Endothelial cell of umbilical vein (primary cell): ENCODE measurements around the gene PIK3AP1. TPM values are rescaled to one million over a fixed set of nuclear protein-coding genes. Genes with fewer than 3 reads are reported as not detected.
"Not testable (repeated sequence)": the region's sequence is repeated elsewhere in the genome, so short reads cannot be mapped to it uniquely, and the experiment has no call there.

Source experiments
- BruUV-seq: library from RNA; stranded (reverse); fragments of 400-500 nt; replicated peaks from 2 replicates; lab custom pipeline; 2021; lab: Mats Ljungman, UMichigan
- CTCF ChIA-PET: fragments of 300-600, 350-600 bp; sonication (Branson Sonifier 250); formaldehyde crosslinking; loops from one replicate; lab custom pipeline; 2021; ENCODE audit warnings: antibody characterized with exemption, inconsistent platforms; lab: Charles Lee
- POLR2A ChIA-PET: fragments of 300-600, 350-600 bp; sonication (Branson Sonifier 250); formaldehyde crosslinking; loops from one replicate; lab custom pipeline; 2021; ENCODE audit warnings: antibody characterized with exemption, inconsistent platforms; lab: Charles Lee
- DNase-seq: peaks from one replicate; pipeline ENCODE4 v3.0.0-alpha.2; 2011; ENCODE audit warnings: low read depth, low spot score
- FAIRE-seq: peaks from 2 replicates; lab custom pipeline; 2011; peaks lifted over from hg19 to GRCh38; lab: Jason Lieb, UNC
- H2AFZ ChIP-seq: 2 replicates; pipeline ENCODE4 v1.6.0; 2012; ENCODE audit warnings: low read depth, low read length, control low read depth, inconsistent platforms
- H3K27ac ChIP-seq: 2 replicates; pipeline ENCODE4 v1.5.1; 2011; ENCODE audit warnings: low read depth, mild to moderate bottlenecking, control low read depth, low read length, moderate library complexity; ENCODE audit not compliant: insufficient read depth
- H3K27me3 ChIP-seq, 2 experiments: 2 replicates each; pipeline versions ENCODE4 v1.6.0 to v1.6.1; 2011; ENCODE audit warnings: low read length in 2 of 2, mixed read lengths in 1 of 2; ENCODE audit not compliant: control insufficient read depth in 2 of 2, insufficient read depth in 2 of 2
- H3K36me3 ChIP-seq, 2 experiments: 2 replicates in 1 of 2; 3 replicates in 1 of 2; pipeline ENCODE4 v1.5.1; 2011; ENCODE audit warnings: low read length in 2 of 2, mild to moderate bottlenecking in 1 of 2, moderate library complexity in 1 of 2; ENCODE audit not compliant: control insufficient read depth in 2 of 2, insufficient read depth in 2 of 2; ENCODE audit errors: extremely low read depth in 1 of 2
- H3K4me1 ChIP-seq: 3 replicates; pipeline ENCODE4 v1.5.1; 2011; ENCODE audit warnings: mild to moderate bottlenecking, low read length; ENCODE audit not compliant: control insufficient read depth, insufficient read depth; ENCODE audit errors: extremely low read depth
- H3K4me2 ChIP-seq: 2 replicates; pipeline ENCODE4 v1.6.1; 2011; ENCODE audit warnings: low read length, control low read depth, mixed read lengths; ENCODE audit not compliant: insufficient read depth
- H3K4me3 ChIP-seq, 3 experiments: fragments of 200-600 bp in 1 of 3; sonication (generic), shearing (Covaris generic) in 1 of 3; replicated peaks in 1 of 3; 2 replicates each; pipeline ENCODE4 v1.5.1; 2011 to 2016; ENCODE audit warnings: control low read depth in 3 of 3, low read length in 3 of 3, mild to moderate bottlenecking in 2 of 3, inconsistent platforms in 1 of 3, low read depth in 1 of 3, moderate library complexity in 1 of 3; ENCODE audit not compliant: insufficient read depth in 1 of 3
- H3K79me2 ChIP-seq: 2 replicates; pipeline ENCODE4 v1.6.0; 2012; ENCODE audit warnings: low read length, inconsistent platforms; ENCODE audit not compliant: control insufficient read depth, insufficient read depth
- H3K9ac ChIP-seq: replicated peaks from 2 replicates; pipeline ENCODE3; 2011; ENCODE audit warnings: low read length, control low read depth; ENCODE audit not compliant: insufficient read depth; ENCODE audit errors: extremely low read depth
- H3K9me1 ChIP-seq: replicated peaks from 3 replicates; pipeline ENCODE4 v1.6.0; 2011; ENCODE audit warnings: mild to moderate bottlenecking, low read length; ENCODE audit not compliant: control insufficient read depth, insufficient read depth; ENCODE audit errors: extremely low read depth
- H3K9me3 ChIP-seq: replicated peaks from 2 replicates; pipeline ENCODE4 v1.5.1; 2012; ENCODE audit warnings: low read length, inconsistent platforms; ENCODE audit not compliant: control insufficient read depth, insufficient read depth
- H4K20me1 ChIP-seq: replicated peaks from 2 replicates; pipeline ENCODE3; 2011; ENCODE audit warnings: mild to moderate bottlenecking, low read length; ENCODE audit not compliant: control insufficient read depth, insufficient read depth; ENCODE audit errors: extremely low read depth
- CTCF ChIP-seq, 2 donors: IDR thresholded peaks; 1 replicate in 1 of 2; 2 replicates in 1 of 2; pipeline ENCODE4 v1.5.1; 2011; ENCODE audit warnings: low read length in 2 of 2, mild to moderate bottlenecking in 2 of 2, moderate library complexity in 2 of 2, control low read depth in 1 of 2, inconsistent platforms in 1 of 2, low read depth in 1 of 2; ENCODE audit not compliant: insufficient read depth in 1 of 2; ENCODE audit errors: extremely low read depth in 1 of 2
- EZH2 ChIP-seq: IDR thresholded peaks from 2 replicates; pipeline ENCODE4 v1.6.1; 2012; ENCODE audit warnings: borderline replicate concordance, low read depth, mild to moderate bottlenecking, moderate library complexity, low read length, inconsistent platforms; ENCODE audit not compliant: severe bottlenecking
- GATA2 ChIP-seq: IDR thresholded peaks from 2 replicates; pipeline ENCODE4 v1.7.0; 2011; ENCODE audit warnings: low read depth, mild to moderate bottlenecking, moderate library complexity, mixed read lengths, low read length; ENCODE audit not compliant: insufficient read length, insufficient read depth
- MYC ChIP-seq: IDR thresholded peaks from one replicate; pipeline ENCODE4 v1.6.1; 2011; ENCODE audit warnings: mild to moderate bottlenecking, low read depth, low read length
- POLR2A ChIP-seq: IDR thresholded peaks from 2 replicates; pipeline ENCODE4 v1.6.1; 2012; ENCODE audit warnings: low read depth, mild to moderate bottlenecking, control low read depth, low read length
- dilution Hi-C: fragments of 300-500 bp; cut with MboI; formaldehyde crosslinking; loops from one replicate; pipeline ENCODE4 v1.15.0; 2019; ENCODE audit warnings: low sequenced_read_pairs; ENCODE audit not compliant: extremely low pct_ligation_motif_present
- intact Hi-C: fragments of 100-400 bp; cut with micrococcal nuclease; formaldehyde crosslinking; loops from one replicate; pipeline ENCODE4 v1.10.0; 2022
- polyA plus RNA-seq, 4 experiments: library from polyadenylated mRNA; depleted of rRNA in 3 of 4; stranded (reverse) in 3 of 4; unstranded in 1 of 4; fragments of >200 nt; gene quantifications; 2 replicates each; pipeline versions ENCODE4 v1.2.1 to v1.2.3, GENCODE V29; 2011 to 2012; ENCODE audit warnings: missing spikeins in 1 of 4
- total RNA-seq: library from RNA; stranded (reverse); gene quantifications from 2 replicates; pipeline ENCODE4 v1.2.3, GENCODE V29; 2021

Gene PIK3AP1
- total and polyA plus RNA-seq, 2 donors (not counting 3 experiments of a cell fraction or from before 2014, with no cell fraction given): 0.04 TPM; not detected in 1

DNA sequence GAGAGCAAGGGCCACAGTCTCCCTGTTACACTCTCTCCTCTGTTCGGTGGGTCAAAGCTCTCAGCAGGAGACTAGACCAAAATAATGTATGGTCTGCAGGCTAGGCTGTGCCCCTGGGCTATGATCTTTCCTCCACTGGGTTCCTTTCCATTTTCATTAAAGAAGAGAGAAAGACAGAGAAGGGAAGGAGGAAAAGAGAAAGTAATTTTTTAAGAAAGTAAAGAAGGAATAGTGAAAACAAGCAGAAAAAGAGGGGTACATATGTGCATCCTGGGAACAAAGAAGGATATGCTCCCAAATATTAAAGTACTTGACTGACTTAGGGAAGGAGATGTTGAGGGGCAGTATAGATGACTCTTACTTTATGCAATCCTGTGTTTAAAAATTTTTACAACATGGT, 33.6 kb upstream of the PIK3AP1 start:
- Histone ChIP-seq H2AFZ (no peak overlapping the region), H3K27me3 (peaks cover 0 to 4% of the 10 kb centered on the region in 2 experiments), H3K4me2 (no peak overlapping the region), H3K9ac (no peak overlapping the region), H3K9me3 (no peaks in the 10 kb centered on the region), H3K36me3 (no peaks in the 10 kb centered on the region), H3K4me3 (no peak overlapping the region), H3K79me2 (no peaks in the 10 kb centered on the region), H3K9me1 (no peaks in the 10 kb centered on the region), H3K4me1 (no peaks in the 10 kb centered on the region), H4K20me1 (no peaks in the 10 kb centered on the region), H3K27ac (no peak overlapping the region)
- DNase-seq (no peak), FAIRE-seq (no peak)
- no peak for TF ChIP-seq EZH2
- no peak for TF ChIP-seq MYC
- no peak for TF ChIP-seq POLR2A
- TF ChIP-seq GATA2: no peak
- ChIA-PET CTCF (no interaction called here), POLR2A (no interaction called here)
- dilution Hi-C loops (no loop called here), intact Hi-C loops (no loop called here)
- BruUV-seq: no TSS peak

GRCh38 chr10:96752375-96752774, 32.1 kb upstream of the PIK3AP1 start:
- Histone ChIP-seq H2AFZ (no peak overlapping the region), H3K36me3 (no peaks in the 10 kb centered on the region), H3K4me3 (no peak overlapping the region), H3K4me2 (no peak overlapping the region), H3K4me1 (no peaks in the 10 kb centered on the region), H3K27ac (no peak overlapping the region), H4K20me1 (no peaks in the 10 kb centered on the region), H3K27me3 (peaks cover 0 to 4% of the 10 kb centered on the region in 2 experiments), H3K9me1 (no peaks in the 10 kb centered on the region), H3K9me3 (no peaks in the 10 kb centered on the region), H3K79me2 (no peaks in the 10 kb centered on the region), H3K9ac (no peak overlapping the region)
- dilution Hi-C loops: no loop called here
- FAIRE-seq: no peak
- TF ChIP-seq CTCF (IDR thresholded peaks at IDR 0.05; ENCODE audit: extremely low read depth in 1 of 2, insufficient read depth in 1 of 2, low read depth in 1 of 2, low read length in 2 of 2) (no peak), GATA2 (no peak)
- CTCF ChIA-PET: no interaction called here
- POLR2A ChIA-PET: no interaction called here
- BruUV-seq: no TSS peak
- intact Hi-C loops: no loop called here
- DNase-seq: no peak

GRCh38 chr10:96750316-96750715, 30.0 kb upstream of the PIK3AP1 start:
- intact Hi-C loops, FAIRE-seq: not testable (repeated sequence)

More at GRCh38 chr10:96750316-96750715, 30.0 kb upstream of the PIK3AP1 start:
- H3K79me2 ChIP-seq, H3K9ac ChIP-seq, H3K4me3 ChIP-seq, H3K4me2 ChIP-seq, H4K20me1 ChIP-seq, H3K36me3 ChIP-seq, H2AFZ ChIP-seq, H3K27ac ChIP-seq, H3K9me1 ChIP-seq, H3K27me3 ChIP-seq, POLR2A ChIA-PET, H3K9me3 ChIP-seq, DNase-seq, H3K4me1 ChIP-seq, dilution Hi-C loops: not testable (repeated sequence)
- CTCF ChIA-PET: interaction anchor here (0.9 kb wide), 1 partner anchor 275 kb away, joined by 3 read pairs; no protein-coding TSS in a partner anchor
- TSS peak; percentile 36 for BruUV-seq
